ENCODE results near the gene MARCHF9. TPM values are rescaled to one million over a fixed set of nuclear protein-coding genes. Genes with fewer than 3 reads are reported as not detected.
A peak's percentile ranks its signal among the peaks of the same experiment; 100 is the strongest.

MARCHF9 gene
- total RNA-seq, 1 donor: 0.72 TPM

- H3K36me3 ChIP-seq (ENCODE audit: insufficient read depth, low read length): peaks cover 18% of the 10 kb centered on the region
- H3K27ac ChIP-seq (ENCODE audit: low read depth, low read length): no peak overlapping the region
- H3K4me1 ChIP-seq (ENCODE audit: insufficient read depth, low read length): peaks cover 4% of the 10 kb centered on the region
- no peaks in the 10 kb centered on the region for H3K79me2 ChIP-seq (ENCODE audit: insufficient read depth, low read length)
- H4K20me1 ChIP-seq (ENCODE audit: insufficient read depth, low read length): peaks cover 2% of the 10 kb centered on the region
- H3K27me3 ChIP-seq (ENCODE audit: insufficient read depth, low read length): peaks cover 5% of the 10 kb centered on the region
- H3K9me3 ChIP-seq (ENCODE audit: low read depth, low read length): no peaks in the 10 kb centered on the region
- no peak overlapping the region for H3K4me2 ChIP-seq (ENCODE audit: insufficient read depth, low read length)
- no peak for TF ChIP-seq CTCF (IDR thresholded peaks at IDR 0.05; ENCODE audit: extremely low read depth, low read depth, low read length)
- H3K4me3 ChIP-seq (ENCODE audit: insufficient read depth, low read length): no peak overlapping the region
- H2AFZ ChIP-seq (ENCODE audit: low read length): no peak overlapping the region
- DNase-seq (ENCODE audit: insufficient read length, low spot score, missing footprints): peak; percentile 66
These were observed 31.9 kb upstream of the MARCHF9 start for GRCh38 chr12:57722716-57723629.

GRCh38 chr12:57723630-57723962 lies 31.3 kb upstream of the MARCHF9 start:
- Histone ChIP-seq H2AFZ (ENCODE audit: low read length) (no peak overlapping the region), H4K20me1 (ENCODE audit: insufficient read depth, low read length) (peaks cover 2% of the 10 kb centered on the region), H3K4me1 (ENCODE audit: insufficient read depth, low read length) (peaks cover 4% of the 10 kb centered on the region), H3K27me3 (ENCODE audit: insufficient read depth, low read length) (peaks cover 5% of the 10 kb centered on the region), H3K4me2 (ENCODE audit: insufficient read depth, low read length) (no peak overlapping the region), H3K9me3 (ENCODE audit: low read depth, low read length) (no peaks in the 10 kb centered on the region), H3K79me2 (ENCODE audit: insufficient read depth, low read length) (no peaks in the 10 kb centered on the region), H3K36me3 (ENCODE audit: insufficient read depth, low read length) (peaks cover 12% of the 10 kb centered on the region), H3K27ac (ENCODE audit: low read depth, low read length) (no peak overlapping the region), H3K4me3 (ENCODE audit: insufficient read depth, low read length) (no peak overlapping the region)
- TF ChIP-seq CTCF (IDR thresholded peaks at IDR 0.05; ENCODE audit: extremely low read depth, low read depth, low read length): no peak
- DNase-seq (ENCODE audit: insufficient read length, low spot score, missing footprints): peak; percentile 65

GRCh38 chr12:57724003-57724935 lies 30.6 kb upstream of the MARCHF9 start:
- Histone ChIP-seq H3K79me2 (ENCODE audit: insufficient read depth, low read length) (no peaks in the 10 kb centered on the region), H4K20me1 (ENCODE audit: insufficient read depth, low read length) (peaks cover 2% of the 10 kb centered on the region), H3K4me2 (ENCODE audit: insufficient read depth, low read length) (no peak overlapping the region), H3K4me3 (ENCODE audit: insufficient read depth, low read length) (no peak overlapping the region), H3K27ac (ENCODE audit: low read depth, low read length) (no peak overlapping the region), H3K9me3 (ENCODE audit: low read depth, low read length) (no peaks in the 10 kb centered on the region), H3K36me3 (ENCODE audit: insufficient read depth, low read length) (peaks cover 6% of the 10 kb centered on the region), H3K27me3 (ENCODE audit: insufficient read depth, low read length) (peaks cover 5% of the 10 kb centered on the region), H2AFZ (ENCODE audit: low read length) (no peak overlapping the region), H3K4me1 (ENCODE audit: insufficient read depth, low read length) (peaks cover 4% of the 10 kb centered on the region)
- DNase-seq (ENCODE audit: insufficient read length, low spot score, missing footprints): peak; percentile 73
- TF ChIP-seq CTCF (IDR thresholded peaks at IDR 0.05; ENCODE audit: extremely low read depth, low read depth, low read length): no peak
